Stimulated activated CD4-positive, alpha-beta T cell treated with anti-CD3 and anti-CD28 coated beads, Interleukin-12 subunit alpha, Interleukin-12 subunit beta, amount 100 ng/mL, for 48 hours (primary cell): Measurements from ENCODE around the gene ARHGAP11A.

ENCODE experiments used
- DNase-seq, 3 donors: peaks; one replicate each; pipeline ENCODE4 v3.0.0-alpha.2; 2020; ENCODE audit warnings: low read depth in 2 of 3, low spot score in 1 of 3

ARHGAP11A gene

DNA sequence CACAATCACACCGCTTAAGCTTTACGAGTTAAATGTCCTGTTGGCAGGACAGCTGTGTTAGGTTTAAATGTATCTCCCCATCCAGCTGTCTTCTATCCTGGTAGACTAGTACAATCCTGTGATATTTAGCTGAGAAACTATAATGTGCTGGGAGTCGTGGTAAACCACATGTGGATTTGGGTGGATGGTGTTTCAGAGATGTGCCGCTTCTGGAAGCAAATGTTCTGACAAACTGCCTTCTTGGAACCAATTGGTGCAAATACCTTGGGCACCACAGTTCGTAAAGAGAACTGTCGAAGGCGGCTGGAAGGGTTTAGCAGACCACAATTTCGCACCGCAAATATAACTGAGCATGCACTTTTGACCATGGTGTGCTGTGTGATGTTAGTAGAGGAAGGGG is 41.2 kb downstream of the ARHGAP11A start:
- no peak for DNase-seq

DNA sequence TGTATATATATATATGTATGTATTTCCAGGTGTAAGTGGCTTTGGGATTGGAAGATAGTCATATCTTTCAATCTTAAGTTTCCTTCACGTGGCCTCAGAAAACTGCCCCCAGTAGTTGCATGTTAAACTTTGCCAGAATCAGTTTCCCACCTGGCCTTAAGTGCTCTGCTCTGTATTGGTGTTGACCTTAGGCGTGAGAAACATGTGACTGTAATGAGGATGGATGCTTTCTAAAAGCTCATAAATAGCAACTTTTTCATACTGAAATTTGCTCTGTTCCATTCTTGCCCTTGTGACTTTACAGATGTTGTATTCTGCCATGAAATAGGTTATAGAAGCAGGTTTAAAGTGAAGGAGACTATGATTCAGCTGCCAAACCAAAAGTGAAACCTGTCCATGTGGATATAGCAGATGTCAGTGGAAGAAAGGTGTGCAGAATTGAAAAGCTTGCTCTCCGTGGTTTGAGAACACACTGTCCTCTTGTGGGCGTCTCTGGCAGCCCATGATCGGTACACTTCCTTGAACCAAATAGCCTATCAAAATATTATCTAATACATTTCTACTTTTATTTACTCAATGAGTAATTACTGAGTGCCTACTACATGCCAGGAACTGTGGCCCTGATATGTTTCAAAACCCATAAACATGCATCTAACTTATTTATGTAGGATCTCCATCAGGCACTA is 42.0 kb downstream of the ARHGAP11A start:
- DNase-seq = no peak

DNA sequence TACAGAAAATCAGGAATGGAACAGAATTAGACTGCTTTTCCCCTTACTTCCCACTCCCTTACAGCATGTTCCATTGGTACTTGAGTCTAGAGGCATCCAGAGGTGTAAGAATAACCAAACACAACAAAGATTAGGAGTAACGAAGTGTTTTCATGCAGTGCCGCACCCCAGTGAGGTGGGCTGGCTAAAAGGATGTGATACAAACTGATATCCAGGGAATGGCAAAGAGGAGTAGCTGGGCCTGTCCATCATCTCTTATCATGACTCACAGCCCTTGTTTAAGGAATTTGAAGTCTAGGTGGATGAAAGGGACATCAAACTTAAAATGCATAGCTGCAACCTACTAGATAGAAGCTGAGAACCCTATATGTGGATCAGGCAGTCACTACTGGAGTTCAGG is 42.6 kb downstream of the ARHGAP11A start:
- no peak for DNase-seq

DNA sequence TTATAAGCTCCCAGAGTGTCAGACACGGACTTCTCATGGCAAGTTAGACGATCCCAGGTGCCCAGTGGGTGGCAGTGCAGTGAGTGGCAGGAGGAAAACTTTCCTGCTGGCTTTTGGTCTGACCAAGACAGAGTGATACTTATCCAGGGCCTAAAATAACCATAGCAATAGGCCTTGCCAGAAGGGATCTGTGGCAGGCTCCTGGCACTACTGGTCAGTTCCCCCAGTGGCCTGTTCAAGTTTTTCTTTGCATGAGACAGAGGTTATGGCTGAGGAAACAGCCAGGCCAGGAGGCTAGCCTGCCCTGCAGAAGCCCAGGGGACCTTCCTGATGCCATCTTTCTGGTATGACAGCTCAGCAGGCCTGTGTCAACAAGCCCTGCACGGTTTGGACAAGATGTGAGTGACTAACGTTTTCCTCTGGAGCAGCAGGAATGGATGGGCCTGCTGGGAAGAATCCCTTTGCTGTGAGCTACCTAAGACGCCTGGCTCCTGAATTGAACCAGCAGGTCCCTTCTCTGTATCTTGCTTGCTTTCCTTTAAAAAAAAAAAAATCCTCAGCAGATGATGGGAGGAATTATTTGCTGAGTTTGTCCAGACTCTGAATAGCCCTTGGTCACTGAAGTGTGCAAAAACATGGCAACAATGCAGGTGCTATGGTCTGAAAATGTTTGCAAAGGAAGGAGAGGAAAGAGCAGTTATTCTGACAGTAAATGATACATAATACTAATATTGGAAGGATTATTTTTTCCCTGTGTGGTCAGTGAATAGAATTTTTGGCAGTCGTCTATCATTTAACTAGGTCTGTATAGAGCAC is 44.2 kb downstream of the ARHGAP11A start:
- DNase-seq = no peak

DNA sequence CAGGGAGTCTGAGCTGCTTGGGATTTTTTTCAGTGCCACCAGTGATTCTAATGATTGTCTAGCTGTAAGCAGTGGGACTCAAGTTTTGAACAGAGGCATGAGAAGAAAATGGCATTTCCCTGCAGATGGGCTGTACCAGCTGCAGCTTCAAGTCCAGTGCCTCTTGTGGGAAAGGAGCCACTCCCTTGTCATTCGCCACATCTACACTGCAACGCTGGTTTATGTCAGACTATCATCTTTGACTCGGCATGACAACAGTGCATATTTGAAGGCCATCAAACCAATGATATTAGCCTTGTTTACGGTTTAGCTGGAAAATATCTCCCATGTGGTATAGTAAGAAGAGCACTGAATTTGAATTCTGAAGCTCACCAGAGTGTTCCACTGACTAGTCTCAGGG is 48.4 kb downstream of the ARHGAP11A start:
- no peak for DNase-seq

DNA sequence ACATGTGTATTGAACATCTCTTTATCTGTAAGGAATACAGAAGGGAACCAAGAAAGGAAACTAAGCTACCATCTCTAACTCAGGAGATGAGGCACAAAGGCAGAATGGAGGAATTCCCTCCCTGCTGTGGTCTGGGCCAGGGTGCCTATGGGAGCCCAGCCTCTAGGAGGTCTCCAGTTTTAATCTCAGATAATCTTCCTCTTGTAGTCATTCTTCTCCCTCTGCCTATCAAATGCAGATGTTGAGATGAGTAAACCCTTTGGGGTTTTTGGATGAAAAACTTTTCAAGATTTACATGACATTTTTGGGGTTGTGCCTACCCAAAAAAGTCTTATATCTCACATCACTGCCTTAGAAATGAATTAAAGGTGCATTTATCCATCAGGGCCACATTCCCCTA is 49.5 kb downstream of the ARHGAP11A start:
- no peak for DNase-seq

DNA sequence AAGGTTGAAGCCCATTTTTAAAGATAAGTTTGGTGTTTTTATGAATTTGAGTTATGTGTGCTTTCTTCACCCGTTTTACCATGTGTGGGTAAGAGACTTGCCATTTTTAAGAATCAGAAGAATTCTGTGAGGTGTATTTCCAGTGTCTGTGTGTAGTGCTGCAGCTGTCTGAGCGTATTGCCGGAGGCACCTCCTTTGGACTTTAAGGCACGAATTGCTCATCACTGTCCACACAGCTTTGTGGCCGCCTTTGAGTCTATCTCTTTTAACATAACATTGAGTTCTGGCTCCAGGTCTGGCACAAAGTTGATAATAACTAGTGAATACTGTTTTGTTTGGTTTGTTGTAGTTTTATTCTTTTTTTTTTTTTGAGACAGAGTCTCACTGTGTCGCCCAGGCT is 52.0 kb downstream of the ARHGAP11A start:
- DNase-seq = no peak

DNA sequence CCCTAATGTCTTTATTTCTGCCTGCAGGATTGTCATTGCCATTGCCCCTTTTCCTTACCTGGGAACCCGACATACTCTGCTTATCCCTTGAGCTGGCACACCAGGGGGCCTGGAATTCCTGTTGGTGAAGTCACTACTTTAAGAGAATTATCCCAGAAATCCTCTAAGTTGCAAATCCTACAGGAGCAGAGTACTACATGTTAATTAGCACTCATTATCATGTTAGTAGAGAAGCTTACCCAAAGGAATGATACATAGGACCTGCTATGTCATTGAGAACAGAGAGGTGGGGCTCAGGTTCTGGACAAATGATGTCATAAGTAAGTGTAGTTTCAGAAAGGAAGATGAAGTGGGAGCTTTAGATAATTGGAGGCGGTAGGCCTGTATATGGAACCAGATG is 53.6 kb downstream of the ARHGAP11A start:
- no peak for DNase-seq

DNA sequence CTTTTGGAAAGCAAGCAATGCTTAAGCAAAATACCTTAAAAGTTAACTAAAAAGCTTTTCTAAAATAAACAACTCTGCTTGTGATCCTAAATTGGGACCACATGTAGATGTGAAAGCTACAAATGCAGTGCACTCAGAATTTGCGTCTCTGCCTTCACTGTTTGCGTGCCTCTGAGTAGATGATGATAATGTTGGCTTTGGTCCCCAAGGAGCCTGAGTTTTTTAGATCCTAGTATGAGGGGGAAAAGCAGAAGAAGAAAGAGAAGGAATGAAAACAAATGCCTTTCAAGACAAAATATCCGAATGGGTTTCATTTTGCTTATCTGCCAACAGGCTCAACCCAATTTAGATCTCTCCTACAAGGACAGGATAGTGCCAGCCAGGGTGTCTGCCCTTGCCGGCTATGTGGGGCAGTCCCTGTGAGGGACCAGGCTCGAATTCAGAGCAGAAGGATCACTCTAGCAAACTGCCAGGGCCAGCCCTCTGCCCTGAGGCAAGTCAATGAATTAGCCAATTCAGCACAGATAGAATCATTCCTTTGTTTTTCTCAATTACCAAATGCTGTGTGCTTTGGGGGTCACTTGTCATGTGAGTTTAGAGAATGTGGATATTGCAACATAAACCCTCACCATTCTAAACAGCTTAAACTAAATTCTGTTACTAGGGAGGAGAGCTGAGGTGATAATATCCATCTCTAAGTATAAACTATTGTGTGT is 54.8 kb downstream of the ARHGAP11A start:
- no peak for DNase-seq

DNA sequence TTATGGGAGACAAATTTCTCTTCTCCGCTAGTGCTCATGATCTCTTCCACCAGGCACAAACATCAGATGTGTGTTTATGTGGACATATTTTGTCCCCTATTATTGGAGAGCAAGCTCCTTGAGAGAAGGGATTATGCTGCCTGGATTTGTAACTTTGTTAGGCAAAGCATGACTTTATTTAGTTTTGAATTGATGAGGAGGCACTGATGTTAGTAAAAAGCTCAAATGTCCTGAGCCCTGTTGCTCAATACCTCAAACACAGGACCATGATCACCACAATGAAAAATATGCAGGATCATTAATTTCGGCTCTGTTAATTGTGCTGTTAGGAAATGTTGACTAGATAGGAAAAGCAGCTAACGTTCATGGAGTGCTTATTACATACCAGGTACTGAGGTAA is 55.3 kb downstream of the ARHGAP11A start:
- DNase-seq = no peak

DNA sequence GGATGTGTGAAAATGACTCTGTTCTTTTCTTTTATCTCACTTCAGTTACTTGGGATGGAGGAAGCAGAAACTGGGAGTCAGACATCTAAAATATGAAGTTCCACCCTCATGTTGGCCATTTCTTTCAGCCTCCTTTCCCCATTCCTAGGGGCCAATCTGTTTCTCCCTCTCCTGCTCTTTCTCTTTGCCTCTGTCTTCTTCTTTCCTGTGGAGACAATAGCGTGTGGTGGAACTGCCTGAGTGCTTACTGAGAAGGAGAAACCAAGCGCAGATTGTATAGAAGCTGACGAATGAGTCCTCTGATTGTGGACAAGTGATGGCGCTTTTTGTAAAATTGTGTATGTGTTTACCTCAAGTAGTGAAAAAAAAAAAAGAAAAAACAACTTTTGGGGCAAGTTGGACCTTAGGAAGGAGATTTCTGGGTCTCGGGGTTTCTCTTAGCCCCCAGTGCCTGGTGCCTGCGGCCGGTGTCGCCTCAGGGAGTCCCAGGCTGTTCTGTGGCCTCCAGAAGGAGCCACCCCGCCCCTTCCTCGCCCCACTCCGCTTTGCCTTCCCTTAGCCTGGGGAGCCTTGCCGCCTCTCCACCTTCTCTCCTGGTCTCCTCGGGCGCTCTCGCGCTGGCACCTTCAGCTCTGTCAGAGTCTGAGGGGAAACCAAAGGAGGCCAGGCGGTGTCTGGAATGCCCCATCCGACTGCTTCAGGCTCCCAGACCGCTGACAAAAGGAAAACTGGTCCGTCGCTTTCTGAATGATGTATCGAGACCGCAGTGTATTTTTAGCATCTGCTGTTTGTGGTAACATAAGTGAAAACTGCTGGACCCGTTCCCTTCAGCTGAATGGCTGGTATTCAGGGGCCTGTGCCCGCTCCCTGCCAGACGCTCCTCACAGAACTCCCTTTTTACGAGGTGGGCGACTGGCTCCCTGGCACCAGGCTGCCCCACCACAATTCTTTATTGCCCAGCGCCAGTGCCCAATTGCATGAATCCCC is 56.3 kb downstream of the ARHGAP11A start:
- DNase-seq = no peak

DNA sequence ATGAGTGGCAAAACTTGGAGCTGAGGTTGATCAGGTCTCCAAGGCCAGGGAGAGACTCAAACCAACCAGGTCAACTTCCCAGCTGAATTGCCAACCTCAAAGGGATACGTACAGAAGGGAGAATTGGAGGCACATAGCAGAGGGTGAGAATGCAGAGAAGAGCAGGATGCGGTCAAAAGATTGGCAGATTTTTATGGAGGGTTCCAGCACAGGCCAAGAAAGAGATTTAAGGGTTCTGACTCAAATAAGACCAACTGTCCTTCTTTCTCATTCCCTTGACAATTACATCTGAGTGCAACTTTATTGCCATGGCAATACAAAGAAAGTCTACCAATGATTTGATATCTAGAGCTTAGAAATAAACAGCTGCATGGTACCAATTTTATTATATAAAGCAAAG is 59.4 kb downstream of the ARHGAP11A start:
- no peak for DNase-seq

DNA sequence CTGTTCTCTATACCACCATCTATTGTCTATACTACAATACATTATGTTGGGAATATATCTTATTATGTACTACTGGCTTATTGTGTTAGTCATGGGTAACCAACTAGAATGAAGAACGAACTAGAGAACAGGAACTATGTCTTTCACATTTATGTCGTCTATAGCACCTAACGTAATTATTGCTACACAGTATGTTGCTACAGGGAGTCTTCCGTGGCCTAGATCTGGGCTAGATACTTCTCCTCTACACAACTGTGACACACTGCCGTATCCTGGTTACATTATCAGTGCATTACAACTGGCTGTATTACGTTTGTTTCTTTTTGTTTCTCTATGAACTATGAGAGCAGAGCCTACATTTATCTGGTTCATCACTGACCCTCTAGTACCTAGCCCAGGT is 60.2 kb downstream of the ARHGAP11A start:
- no peak for DNase-seq

DNA sequence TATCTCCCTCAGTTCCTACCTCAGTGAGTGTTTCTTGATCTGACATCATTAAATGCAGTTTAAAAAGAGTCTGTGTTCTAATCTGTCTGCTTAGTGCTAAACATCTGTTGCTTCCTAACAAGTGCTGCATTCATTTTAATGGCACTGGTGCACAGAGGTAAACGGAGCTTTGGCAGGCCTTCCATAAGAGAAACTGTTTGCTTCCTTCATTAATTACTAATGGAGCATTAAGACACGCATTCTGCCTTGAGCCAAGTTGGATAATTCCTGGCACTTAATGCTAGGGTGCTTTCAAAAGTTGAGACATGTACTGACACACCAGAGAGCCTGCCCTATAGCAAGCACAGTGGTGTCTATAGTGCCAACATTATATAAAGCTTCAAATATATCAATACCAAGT is 60.9 kb downstream of the ARHGAP11A start:
- no peak for DNase-seq

DNA sequence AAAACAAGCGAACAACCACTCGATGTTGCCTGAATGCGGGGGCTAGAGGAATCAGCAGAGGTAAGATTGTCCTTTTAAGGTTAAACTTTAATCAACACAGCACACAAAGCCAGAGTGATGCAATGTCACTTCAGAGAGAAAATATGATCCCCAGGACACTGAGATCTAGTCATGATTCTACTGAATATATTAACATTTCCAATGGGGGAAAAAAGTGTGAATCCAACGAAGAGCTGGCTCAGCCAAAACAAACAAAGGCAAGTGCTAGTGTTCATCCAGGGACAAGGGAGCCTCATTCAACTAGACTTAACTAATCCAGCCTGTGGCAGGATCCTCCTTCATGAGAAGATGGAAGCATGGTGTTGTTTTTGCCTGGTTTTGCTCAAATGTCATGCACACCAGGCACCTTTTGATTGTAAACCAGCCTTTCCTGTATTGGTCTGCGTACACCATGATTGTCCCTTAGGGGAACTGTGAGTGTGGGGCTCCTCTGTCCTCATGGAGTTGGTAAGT is 62.0 kb downstream of the ARHGAP11A start:
- no peak for DNase-seq

DNA sequence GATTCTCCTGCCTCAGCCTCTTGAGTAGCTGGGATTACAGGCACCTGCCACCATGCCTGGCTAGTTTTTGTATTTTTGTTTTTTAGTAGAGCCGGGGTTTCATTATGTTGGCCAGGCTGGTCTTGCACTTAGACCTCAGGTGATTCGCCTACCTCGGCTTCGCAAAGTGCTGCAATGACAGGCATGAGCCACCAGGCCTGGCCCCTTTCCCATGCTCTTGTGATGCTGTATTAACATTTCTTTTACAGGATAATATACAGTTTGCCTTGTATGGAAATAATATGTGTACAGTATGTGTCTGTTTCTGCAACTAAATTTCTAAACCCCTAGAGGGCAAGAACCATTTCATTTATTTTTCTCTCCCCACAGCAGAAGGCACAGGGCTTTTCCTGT is 64.0 kb downstream of the ARHGAP11A start:
- DNase-seq = no peak

DNA sequence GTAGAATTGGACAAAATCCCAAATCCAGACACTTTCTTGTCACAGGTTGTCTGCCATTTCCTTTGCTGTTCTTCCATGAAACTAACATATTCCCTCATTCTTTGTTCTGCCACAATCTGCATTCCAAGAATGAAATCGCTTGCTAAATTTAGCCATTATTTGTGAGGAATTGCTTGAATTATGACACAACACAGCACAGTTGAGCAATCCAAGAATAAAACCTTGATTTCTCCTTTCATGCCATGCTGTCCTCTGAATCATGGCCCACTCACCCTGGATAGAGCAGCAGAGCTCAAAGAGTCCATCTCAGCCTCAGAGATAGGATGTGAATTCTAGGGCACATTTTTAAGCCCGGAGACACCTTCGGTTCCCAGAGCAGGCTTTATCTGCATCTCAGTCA is 67.3 kb downstream of the ARHGAP11A start:
- DNase-seq = no peak

DNA sequence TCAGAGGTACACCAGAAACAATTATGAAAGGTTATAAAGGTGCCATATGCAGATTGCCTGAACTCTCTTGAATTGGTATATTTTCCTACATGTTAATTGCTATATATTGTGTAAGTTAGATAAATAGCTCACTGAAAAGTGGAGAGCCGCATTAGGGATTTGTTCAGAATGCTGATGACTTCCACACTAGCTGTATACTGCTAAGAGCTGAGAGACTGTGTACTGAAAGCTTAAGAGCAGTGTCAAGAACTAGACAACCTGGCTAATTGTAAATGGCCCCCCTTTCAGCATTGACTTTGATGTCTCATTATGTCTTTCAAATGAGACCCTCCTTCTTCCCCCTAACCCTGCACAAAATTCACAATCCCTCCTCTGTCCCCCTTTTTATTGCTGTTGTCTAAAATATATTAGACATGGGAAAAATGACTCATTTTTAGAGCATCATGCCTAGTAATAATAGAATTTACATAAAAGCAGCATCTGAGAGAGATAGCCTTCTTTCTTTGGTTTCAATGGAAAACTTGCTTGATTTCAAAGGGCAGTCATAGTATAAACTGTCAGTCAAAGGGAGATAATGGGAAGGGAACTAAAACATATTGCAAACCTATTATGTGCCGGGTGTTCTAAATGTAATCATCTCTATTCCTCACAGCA is 67.8 kb downstream of the ARHGAP11A start:
- DNase-seq = no peak

DNA sequence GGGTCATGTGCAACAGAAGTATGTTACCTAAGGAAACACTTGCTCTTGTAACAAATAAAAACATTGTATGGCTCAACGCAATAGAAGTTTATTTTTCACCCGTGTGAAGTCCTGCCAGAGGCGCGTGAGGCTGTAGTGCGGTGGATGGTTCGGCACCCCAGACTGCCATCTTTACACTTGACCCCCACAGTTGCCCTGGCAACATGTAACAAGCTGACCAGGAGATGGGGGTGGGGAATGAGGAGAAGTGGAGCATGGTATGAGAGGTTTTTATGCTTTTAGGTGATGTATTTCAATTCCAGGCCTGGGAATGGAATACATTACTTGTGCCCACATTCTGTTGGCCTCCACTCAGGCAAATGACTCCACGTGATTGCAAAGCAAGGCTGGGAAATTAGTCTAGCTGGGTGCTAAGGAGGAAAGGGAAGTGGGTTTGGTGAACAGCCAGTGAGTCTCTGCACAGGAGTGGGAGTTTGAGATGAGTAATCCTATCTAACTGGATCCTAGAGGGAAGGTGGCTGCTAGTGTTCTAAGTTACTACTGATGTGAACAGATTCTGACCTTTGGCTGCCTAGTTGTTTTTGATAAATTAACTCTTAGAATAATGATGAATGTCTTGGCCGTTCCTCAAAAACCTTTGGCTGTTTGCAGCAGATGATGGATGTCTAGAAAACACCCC is 68.7 kb downstream of the ARHGAP11A start:
- no peak for DNase-seq

DNA sequence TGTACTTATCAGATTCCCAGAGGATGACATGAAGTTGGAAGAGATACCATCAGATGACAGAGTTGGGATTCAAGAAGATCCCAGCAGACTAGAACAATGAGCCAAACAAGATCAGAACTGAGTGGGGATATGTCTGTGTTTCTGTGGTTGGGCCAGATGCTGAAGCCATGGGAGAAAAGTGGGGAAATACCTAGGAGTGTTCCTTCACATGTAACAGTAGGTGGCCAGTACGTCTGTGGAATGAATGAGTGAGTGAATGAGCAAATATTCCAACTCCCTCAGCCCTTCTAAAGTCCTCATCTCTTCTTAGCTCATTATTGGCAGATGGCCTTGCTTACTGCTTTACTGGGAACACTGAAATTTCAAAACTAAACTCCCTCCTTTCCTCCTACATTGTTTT is 70.3 kb downstream of the ARHGAP11A start:
- DNase-seq = no peak
